GM21381 (cell line): ENCODE measurements around the gene CSMD2.

ENCODE experiments used
- ATAC-seq: cut with Tn5 transposase; IDR thresholded peaks from one replicate; pipeline ENCODE4 v1.9.1; 2021; ENCODE audit warnings: mild to moderate bottlenecking, moderate library complexity; ENCODE audit not compliant: unreplicated experiment

CSMD2 gene

DNA sequence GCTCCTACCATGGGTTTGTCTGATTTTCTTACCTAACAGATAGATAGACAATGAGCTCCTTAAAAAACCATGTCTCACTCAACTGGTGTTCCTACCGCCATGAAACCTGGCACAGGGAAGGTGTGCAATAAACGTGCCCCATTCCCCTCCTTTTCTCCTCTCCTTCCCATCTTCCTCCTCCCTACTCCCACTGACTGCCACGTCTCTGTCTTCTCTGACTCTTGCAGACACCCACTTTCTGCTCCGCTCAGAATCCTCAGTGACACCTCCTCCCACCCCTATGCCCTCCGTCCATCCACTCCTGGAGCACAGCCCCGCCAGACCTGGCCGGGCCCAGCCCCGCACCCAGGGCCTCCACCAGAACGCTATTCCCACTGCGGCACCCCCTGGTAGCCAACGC, 248.2 kb downstream of the CSMD2 start:
- ATAC-seq = no peak

- ATAC-seq = no peak
Observed at GRCh38 chr1:33914531-33914930, 250.5 kb downstream of the CSMD2 start.

GRCh38 chr1:33908324-33908956, 256.6 kb downstream of the CSMD2 start:
- ATAC-seq = no peak

- ATAC-seq = no peak
Observed at GRCh38 chr1:33906156-33906555, 258.9 kb downstream of the CSMD2 start.

DNA sequence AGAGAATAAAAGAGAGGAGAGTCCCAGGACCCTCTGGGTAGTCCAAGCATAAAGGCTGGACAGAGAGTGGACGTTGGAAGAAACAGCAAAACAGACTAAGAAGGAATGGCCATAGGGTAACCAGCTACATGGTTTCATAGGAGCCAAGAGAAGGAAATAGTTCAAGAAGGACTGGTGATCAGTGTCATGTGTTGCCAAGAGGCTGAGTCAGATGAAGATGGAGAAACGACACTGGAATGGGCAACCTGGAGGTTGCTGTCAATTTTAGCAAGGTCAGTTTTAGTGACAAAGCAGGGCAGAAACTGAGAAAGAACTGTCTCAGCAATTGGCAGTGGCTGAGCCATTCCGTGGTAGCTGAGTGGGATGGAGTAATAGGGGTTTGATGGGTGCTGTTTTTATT, 259.8 kb downstream of the CSMD2 start:
- no peak for ATAC-seq

DNA sequence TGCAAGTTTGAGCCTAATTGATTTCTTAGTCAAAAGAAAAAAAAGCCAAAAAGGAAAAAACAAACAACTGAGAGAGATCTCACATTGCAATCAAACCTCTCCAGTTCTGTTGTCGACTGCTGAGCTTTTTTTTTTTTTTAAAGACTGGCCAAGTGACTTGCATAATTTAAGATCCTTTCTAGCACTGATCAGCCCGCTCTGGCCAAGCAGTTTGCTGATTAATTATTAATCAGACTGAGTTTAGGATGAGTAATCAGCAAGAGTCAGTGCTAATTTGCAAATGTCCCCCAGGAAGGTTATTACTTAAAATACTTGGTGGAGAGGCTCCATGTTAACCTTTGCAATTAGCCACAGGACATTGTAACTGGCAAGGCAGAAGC, 261.8 kb downstream of the CSMD2 start:
- peak; percentile 59 for ATAC-seq

DNA sequence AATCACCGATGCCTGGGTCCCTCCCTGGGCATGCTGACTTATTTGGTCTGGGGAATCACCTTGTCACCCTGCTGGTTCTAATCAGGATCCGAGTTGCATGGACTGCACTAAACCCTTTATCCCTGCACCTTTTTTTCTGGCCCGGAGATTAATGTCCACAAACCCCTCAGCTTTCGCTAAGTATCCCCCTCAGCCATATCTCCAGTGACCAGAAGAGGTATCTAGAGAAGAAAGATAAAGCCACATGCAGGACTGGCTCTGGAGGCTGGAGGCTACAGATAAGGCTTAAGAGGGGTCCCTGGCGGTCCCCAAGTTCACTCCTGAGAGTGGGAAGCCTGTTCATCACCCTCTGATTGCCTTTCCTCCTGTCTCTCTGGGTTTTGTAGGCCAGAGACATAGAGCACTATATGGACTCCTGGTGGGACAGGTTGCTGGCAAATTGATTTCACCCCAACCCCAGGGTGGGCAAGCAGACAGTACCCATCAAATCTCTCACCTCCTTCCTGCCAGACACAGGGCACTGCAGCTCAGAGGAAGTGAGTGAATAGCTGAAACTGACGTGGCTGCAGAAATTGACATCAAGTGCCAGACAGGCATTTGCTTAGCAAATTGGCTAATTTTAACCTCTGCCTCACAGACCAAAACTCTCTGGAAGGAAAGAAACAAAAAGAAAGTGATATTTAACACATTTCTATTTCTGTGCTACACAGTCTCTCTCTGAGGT, 262.4 kb downstream of the CSMD2 start:
- peak; percentile 68 for ATAC-seq

- ATAC-seq = no peak
Observed at GRCh38 chr1:33899746-33900145, 265.3 kb downstream of the CSMD2 start.

GRCh38 chr1:33898881-33899280, 266.1 kb downstream of the CSMD2 start:
- no peak for ATAC-seq

DNA sequence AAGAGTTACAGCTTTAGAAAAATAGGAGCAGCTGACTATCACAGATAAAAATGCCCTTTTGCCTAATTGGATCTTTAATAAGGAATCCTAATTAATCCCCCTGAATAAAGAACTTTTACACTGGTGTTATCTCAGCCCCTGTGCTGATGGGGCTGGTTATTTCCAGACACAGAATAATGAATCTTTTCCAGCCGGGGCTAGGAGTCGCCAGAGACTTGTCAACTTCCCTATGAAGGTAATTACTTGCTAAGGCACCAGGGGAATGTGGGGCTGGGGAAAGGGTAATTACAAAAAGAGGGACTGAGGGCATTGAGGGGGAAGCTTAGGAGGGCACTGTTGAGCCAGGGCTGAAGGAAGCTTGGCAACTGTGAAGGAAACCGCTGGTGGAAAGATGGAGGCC, 266.6 kb downstream of the CSMD2 start:
- ATAC-seq = no peak

GRCh38 chr1:33897092-33897725, 267.8 kb downstream of the CSMD2 start:
- ATAC-seq = no peak

GRCh38 chr1:33895976-33896375, 269.1 kb downstream of the CSMD2 start:
- no peak for ATAC-seq

DNA sequence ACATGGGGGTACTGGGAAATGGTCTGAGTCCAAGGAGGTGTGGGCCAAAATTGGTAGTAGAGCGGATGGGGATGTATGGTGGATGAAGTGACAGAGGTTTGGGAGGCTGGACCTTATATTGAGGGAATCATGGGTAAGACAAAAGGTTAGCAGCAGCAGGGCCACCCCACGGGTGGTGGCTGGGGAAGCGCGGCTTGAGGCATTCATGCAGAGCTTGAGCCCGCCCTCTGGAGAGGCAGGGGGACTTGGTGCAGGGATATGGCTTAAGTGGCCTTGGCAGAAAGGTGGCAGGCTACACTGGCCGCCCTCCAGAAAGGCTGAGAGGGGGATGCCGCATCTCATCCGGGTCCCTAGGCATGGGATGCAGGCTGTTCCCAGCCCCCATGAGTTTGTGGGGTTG, 269.6 kb downstream of the CSMD2 start:
- no peak for ATAC-seq

DNA sequence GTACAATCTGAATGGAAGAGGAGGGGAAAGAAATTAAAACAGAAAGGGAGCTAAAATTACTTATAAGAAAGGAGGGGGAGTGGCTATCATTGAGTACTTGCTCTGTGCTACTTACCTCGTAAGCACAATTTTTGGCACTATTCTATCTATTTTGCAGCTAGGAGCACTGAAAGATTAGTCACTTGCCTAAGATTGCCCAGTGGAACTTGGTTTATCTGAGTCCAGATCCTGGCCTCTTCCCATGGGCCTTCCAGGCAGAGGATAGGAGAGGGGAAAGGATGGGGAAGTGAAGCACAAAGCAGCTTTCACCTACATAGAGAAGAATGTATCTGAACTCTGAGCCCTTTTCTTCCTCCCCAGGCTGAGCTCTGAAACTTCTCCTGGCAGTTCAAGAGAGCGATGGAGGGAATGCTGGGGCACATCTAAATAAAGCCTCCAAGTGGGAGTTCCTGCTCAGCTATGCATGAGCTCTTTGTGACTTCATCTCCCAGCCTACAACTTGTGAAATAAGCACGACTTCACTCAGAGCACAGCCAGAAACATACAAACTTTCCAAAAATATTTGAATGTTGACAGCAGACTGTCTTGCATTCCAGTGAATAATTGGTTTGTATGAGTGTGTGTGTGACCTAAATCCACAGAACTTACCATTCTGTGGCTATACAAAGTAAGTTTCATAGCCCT, 271.7 kb downstream of the CSMD2 start:
- no peak for ATAC-seq

- no peak for ATAC-seq
Observed at GRCh38 chr1:33886496-33886895, 278.5 kb downstream of the CSMD2 start.

DNA sequence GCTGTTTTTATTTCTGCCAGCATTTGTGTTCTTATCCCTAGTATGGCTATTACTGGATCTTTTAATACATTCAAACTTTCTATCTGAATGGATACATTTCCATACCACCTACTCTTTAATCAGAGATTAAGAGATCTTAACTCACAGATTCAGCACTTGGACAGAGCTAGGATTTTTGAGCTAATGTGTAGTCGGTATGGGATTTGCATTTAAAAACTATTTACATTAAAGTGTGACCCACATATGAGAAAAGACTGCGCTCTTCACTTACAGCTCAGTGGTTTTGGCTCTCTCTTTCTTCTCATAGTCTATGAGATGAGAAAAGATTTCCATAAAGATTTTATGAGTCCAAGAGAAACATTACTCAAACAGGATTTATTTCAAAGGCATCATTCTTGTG, 284.7 kb downstream of the CSMD2 start:
- no peak for ATAC-seq

DNA sequence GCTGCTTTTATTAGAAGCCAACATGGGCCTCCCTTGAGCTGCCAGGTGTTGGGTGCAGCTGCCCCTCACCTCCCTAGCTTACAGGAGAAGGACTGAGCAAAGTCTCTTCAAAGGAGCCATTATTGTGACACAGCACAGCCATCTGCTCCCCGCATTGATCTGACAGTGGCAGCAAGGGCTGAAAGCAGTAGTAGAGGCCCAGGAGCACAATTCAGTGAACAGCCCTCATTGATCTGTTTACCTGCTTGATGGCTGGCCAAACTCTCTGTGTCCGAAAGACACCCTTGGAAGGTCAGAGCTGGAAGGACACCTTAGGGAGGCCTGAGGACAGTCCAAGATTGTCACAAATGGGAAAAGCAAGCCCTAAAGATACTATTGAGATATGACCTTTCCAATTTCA, 286.6 kb downstream of the CSMD2 start:
- no peak for ATAC-seq

DNA sequence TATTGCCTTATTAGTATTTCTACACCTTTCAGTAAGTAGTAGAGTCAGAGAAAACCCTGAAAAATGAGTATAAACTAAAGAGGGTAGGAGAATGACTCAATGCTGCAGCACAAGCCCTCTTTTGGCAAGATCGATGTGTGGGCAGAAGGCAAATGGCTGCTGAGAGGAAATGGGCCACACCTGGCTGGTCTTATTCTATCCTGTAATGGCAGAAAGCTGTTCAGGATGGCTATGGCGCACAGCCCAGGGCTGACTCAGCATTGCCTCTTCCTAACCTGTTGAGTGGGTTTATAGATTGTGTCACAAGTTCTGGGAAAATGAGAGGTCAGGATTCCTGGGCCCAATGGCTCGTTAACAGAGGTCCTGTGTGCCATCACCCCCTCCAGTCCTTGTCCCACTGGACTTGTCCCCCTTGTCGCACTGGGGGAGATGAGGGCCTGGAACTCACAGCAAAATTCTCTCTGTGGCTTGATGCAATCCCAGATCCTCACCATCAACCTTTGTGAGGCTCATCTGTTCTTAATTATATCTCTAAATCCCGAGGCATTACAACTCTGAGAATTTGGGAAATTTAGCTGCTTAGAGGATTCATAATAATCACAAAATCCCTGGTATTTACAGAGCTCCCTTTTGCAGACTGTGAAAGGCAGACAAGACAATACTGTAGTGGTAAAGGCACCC, 287.9 kb downstream of the CSMD2 start:
- ATAC-seq = no peak

DNA sequence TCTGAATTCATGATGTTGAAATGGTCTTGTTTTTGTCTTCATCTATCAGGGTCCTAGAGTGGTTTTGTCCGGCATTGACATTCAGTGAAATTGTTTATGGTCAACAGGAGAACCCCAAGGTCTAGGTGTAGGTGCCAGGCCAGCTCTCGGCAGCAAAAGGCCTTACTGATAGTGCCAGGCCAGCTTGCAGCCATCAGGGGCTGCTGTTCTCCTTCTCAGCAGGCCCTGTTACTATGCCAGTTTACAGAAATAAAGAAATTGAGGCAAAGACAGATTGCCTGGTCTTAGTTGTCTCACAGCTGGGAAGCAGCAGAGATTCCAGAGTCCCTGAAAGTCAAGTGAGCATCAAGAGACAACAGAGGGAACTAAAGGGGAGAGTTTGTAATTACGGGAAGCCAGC, 289.2 kb downstream of the CSMD2 start:
- no peak for ATAC-seq

DNA sequence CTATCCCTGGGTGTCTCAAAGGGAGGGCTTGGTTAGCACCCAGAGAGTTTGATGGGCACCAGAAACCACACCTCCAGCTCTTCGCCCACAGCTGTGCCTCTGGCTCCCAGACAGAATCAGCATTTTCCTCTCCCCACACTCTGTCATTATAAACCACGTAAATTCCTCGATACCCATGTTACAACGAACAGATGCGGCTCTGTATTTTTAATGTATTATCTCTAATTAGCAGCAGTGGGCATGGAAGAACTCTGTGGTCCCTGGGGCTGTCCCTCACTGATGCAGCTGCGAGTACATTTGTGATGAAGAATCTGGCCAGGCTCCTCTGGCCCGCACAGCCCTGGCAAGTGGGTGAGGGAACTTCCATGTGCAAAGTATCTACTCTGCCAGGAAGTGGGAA, 290.4 kb downstream of the CSMD2 start:
- no peak for ATAC-seq

DNA sequence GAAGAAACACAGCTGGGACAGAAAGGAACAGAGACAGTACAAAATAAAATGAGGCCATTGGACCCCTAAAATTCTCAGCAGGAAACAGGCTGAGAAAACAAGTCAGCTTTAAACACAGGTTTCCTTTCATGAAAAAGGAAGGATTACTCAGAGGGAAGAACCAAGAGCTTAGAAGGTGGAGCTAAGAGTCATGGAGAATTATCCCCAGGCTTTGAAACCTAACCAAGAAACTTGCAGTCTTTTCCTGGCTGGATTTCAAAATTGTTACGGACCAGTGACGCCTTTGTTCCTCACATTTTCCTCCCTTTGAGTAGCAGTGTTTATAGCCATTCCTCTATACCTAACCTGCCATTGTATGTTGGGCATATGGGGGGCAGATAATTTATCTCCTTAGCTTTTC, 292.3 kb downstream of the CSMD2 start:
- ATAC-seq = no peak
